GM23338 (cell line): ENCODE measurements around the gene TMEM229B.

Source experiments
- CREB1 ChIP-seq: fragments of 250-450 bp; sonication (Bioruptor Pico); IDR thresholded peaks from 2 replicates; pipeline ENCODE4 v1.5.0; 2020; ENCODE audit warnings: low read depth, mild to moderate bottlenecking, moderate library complexity
- CTCF ChIP-seq, 2 experiments: fragments of 200-600 bp in 1 of 2; sonication (generic) in 1 of 2; conservative IDR thresholded peaks; 2 replicates each; pipeline versions ENCODE4 v1.5.1 to v1.6.1; 2016 to 2017; ENCODE audit warnings: antibody characterized with exemption in 2 of 2, low read depth in 2 of 2, mild to moderate bottlenecking in 2 of 2, moderate library complexity in 1 of 2
- EZH2 ChIP-seq: fragments of 200-600 bp; sonication (generic); IDR thresholded peaks from one replicate; pipeline ENCODE4 v1.8.0; 2017; ENCODE audit warnings: antibody characterized with exemption, mild to moderate bottlenecking, low read depth; ENCODE audit not compliant: unreplicated experiment
- EZH2phosphoT487 ChIP-seq: fragments of 200-600 bp; sonication (generic); IDR thresholded peaks from one replicate; pipeline ENCODE4 v1.8.1; 2018; ENCODE audit warnings: antibody characterized with exemption; ENCODE audit not compliant: unreplicated experiment
- JUNB ChIP-seq: IDR thresholded peaks from one replicate; pipeline ENCODE4 v1.6.1; 2016; ENCODE audit warnings: antibody characterized with exemption; ENCODE audit not compliant: unreplicated experiment
- NANOG ChIP-seq: IDR thresholded peaks from 2 replicates; pipeline ENCODE4 v1.6.1; 2016; ENCODE audit warnings: antibody characterized with exemption, borderline replicate concordance
- POLR2AphosphoS5 ChIP-seq: IDR thresholded peaks from 2 replicates; pipeline ENCODE4 v1.6.1; 2016; ENCODE audit warnings: antibody characterized with exemption, low read depth
- REST ChIP-seq: IDR thresholded peaks from one replicate; pipeline ENCODE4 v1.6.1; 2018; ENCODE audit warnings: antibody characterized with exemption; ENCODE audit not compliant: unreplicated experiment
- ZNF331 ChIP-seq: fragments of 250-450 bp; sonication (Bioruptor Pico); IDR thresholded peaks from 2 replicates; pipeline ENCODE4 v1.5.0; 2020; ENCODE audit warnings: low read depth, mild to moderate bottlenecking, moderate library complexity
- ZNF462 ChIP-seq: fragments of 250-450 bp; sonication (Bioruptor Pico); IDR thresholded peaks from 2 replicates; pipeline ENCODE4 v1.5.0; 2020; ENCODE audit warnings: mild to moderate bottlenecking, moderate library complexity

DNA sequence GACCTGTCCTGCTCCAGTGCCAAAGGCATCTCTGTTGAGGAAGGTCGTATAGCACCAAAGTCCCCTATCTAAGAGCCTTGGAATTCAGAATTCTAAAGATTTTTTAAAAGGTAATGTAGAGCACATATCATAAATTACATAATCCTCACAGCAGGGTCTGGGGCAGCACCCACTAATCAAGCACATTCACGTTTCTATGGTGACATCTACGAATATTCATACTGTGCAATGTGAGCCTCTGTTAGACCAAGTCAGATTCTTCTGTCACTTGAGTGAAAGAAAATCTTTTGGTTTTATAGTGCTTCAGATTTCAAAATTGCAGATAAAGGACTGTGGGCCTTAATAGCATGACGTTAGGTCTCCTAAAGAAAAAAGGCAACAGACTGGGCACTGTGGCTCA, 13.1 kb upstream of the TMEM229B start:
- no peak for TF ChIP-seq CTCF (conservative IDR thresholded peaks at IDR 0.05; ENCODE audit: low read depth in 2 of 2)
- no peak for TF ChIP-seq REST
- TF ChIP-seq EZH2phosphoT487, result no peak
- TF ChIP-seq EZH2, result no peak
- no peak for TF ChIP-seq POLR2AphosphoS5
- no peak for TF ChIP-seq JUNB
- TF ChIP-seq ZNF331 (CRISPR knock-in tag), result no peak
- no peak for TF ChIP-seq NANOG
- no peak for TF ChIP-seq ZNF462 (CRISPR knock-in tag)
- no peak for TF ChIP-seq CREB1
